NCI-H1417 (cell line): Measurements from ENCODE around the gene LOC128125822.
"Not testable (repeated sequence)": the region's sequence is repeated elsewhere in the genome, so short reads cannot be mapped to it uniquely, and the experiment has no call there.

Source experiments
- DNase-seq, 3 experiments: peaks; one replicate each; lab custom pipeline; 2025; lab: John Stamatoyannopoulos, UW

LOC128125822 gene

GRCh38 chr6:63582579-63583231 is 10.4 kb downstream of the LOC128125822 start:
- no peak for DNase-seq

GRCh38 chr6:63584125-63584514 is 11.8 kb downstream of the LOC128125822 start:
- no peak for DNase-seq

DNA sequence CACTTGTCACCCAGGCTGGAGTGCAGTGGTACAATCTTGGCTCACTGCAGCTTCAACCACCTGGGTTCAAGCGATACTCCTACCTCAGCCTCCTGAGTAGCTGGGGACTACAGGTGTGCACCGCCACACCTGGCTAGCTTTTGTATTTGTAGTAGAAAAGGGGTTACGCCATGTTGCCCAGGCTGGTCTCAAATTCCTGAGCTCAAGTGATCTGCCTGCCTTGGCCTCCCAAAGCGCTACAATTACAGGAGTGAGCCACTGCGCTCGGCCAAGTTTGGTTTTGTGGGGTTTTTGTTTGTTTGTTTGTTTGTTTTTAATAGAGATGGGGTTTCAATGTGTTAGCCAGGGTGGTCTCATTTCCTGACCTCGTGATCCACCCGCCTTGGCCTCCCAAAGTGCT is 12.3 kb downstream of the LOC128125822 start:
- no peak for DNase-seq

DNA sequence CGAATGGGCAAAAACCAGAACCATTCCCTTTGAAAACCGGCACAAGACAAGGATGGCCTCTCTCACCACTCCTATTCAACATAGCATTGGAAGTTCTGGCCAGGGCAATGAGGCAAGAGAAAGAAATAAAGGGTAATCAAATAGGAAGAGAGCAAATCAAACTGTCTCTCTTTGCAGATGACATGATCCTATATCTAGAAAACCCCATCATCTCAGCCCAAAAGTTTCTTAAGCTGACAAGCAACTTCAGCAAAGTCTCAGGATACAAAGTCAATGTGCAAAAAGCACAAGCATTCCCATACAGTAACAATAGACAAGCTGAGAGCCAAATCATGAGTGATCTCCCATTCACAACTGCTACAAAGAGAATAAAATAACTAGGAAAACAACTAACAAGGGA is 13.4 kb downstream of the LOC128125822 start:
- DNase-seq = not testable (repeated sequence)

GRCh38 chr6:63589952-63590411 is 17.7 kb downstream of the LOC128125822 start:
- no peak for DNase-seq

DNA sequence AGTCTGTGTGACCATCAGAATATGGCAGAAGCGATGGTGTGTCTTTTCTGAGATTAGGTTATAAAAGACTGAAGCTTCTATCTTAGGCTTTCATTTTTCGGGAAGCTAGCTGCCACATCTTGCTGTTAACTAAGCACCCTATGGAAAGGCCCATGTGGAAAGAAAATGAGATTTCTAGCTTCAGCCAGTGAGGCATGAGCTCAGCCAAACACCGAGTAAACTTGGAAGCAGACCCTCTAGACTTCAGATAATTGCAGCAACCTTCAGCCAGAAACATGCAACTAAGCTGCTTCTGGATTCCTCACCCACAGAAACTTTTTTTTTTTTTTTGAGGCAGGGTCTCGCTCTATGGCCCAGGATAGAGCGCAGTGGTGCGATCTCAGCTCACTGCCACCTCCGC is 20.6 kb downstream of the LOC128125822 start:
- DNase-seq = no peak

DNA sequence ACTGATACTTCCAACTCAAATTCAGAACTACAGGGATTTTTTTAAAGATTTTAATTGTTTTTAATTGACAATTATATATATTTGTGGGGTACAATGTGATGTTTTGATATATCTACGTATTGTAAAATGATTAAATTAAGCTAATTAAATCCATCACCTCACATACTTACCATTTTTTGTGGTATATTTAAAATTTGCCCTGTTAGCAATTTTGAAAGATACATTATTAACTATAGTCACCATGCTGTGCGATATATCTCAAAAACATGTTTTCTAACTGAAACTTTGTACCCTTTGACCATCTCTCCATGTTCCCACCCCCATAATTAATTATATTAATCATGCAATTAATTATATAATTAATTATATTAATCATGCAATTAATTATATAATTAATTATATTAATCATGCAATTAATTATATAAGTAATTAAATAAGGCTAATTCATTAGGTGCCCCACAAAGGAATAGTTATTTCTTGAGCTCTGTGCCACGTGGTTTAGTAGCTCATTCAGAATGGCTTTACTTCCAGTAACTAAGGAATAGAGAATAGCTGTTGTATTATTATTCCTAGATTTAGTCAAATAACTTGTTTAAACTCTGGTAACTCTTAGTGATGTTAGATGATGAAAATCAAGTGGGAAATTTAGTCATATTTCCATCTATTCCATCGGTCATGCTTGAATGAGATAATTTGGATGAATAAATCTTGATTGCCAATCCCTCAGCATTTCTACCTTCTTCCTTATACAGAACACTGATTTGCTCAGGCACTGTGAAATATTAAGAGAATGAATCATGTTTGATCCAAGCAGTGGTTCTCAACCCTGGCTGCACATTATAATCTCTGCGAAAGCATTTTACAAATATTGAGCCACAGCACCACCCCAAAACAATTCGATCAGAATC is 25.1 kb downstream of the LOC128125822 start:
- no peak for DNase-seq

DNA sequence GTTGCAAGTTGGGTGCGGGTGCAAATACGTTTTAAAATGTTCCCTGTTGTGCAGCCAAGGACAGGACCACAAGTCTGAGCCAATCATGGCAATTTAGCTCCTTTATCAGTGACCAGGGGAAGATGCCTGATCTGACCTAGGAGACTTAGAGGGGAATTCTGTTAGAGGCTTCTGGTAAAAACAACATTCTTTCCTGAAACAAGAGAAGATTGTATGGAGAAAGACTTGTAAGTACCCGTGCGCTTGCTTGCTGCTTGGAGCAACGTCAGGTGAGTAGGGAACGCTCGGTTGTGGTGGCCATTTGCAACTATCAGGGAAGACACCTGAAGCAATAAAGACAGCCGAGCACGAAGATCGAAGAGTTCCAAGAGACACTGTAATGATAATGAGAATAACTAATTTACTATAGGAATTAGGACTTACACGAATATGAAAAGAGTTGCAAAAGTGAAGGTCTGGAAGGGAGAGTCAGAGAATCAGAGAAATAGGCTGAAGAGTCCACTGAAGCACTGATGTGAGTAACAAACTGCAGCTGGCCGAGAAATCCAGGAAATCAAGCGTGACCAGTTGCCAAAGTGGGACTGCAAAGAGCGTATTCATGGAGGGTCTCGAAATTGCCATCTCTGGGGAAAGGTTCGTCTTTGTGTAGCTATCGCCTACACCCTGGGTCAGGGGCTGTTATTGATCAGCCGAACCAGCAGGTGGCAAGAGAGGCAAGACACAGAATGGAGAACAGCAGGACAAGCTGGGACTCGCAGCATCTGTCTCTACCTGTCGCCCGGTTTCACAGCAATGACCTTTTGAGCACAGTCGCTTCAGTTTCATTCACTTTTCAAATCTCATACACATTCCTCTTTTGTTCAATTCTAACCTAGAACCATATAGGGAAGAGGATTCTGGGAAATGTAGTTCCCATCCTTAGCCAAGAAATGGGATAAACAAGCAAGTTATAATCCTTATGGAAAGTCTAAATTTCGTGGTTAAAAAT is 26.1 kb downstream of the LOC128125822 start:
- DNase-seq = peak; percentile 78 to 92 (median 79)

DNA sequence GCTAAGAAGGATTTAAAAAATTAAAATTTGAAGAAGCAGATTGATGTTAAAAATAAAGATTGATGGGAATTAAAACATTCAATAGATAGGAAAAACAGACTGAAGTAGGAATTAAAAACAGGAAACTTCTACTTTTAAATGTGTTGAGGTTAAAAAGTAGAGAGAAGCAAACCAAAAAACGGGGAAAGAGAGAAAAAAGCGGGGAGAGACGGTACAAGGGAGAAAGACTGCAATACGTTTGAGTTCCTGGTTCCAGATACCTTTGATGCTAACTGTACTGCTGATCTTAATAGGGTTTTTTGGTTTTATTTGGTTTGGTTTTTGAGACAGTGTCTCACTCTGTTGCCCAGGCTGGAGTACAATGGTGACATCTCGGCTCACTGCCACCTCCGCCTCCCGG is 27.0 kb downstream of the LOC128125822 start:
- DNase-seq = no peak

- DNase-seq = no peak
Observed at GRCh38 chr6:63600136-63600535, 27.9 kb downstream of the LOC128125822 start.

DNA sequence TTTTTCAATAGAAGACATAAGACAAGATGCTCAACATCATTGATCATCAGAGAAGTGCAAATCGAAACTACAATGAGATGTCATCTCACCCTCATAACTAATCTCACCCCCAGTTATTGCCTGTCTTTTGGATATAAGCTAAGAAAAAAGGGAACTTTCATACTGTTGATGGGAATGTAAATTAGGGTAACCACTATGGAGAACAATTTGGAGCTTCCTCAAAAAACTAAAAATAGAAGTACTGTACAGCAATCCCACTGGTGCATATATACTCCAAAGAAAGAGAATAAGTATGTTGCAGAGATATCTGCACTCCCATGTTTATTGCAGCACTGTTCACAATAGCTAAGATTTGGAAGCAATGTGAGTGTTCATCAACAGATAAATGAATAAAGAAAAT is 37.0 kb downstream of the LOC128125822 start:
- no peak for DNase-seq

DNA sequence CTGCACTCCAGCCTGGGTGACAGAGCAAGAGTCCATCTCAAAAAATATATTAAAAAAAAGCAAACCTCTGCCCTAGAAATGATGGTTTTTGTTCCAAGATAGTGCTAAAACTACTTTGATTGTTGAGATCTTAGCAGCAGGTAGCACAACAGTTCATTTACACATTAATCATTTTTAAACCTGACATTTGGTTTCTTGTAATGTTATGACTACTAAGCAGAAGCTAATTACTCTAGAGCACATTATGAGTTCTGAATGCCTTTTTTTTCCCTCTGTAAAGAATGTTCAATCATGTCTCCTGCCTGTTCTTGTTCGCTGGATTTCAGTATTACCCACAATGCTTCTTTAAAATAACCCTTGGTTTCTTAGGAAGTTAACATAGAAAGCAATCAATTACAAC is 38.7 kb downstream of the LOC128125822 start:
- DNase-seq = no peak

DNA sequence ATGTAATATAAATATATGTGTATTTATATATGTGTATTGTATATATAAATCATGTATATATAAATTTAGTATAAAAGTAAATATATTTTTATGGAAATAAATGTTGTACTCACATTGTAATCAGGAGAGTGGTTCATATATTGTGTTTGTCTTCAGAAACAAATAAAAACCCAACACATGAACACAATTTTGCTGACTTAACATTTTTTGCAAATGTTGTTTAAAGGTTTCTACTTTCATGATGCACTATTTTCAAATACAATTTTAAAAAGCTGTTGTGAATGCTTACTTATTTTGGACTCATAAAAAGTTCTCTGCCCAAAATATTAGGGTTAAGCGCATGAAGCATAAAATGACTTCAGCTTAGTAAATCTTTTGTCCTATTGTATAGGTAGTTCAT is 39.3 kb downstream of the LOC128125822 start:
- no peak for DNase-seq

GRCh38 chr6:63615590-63615989 is 43.3 kb downstream of the LOC128125822 start:
- no peak for DNase-seq
